Fibroblast of lung (primary cell): Measurements from ENCODE around the gene DOP1A.

Experiments used
- EZH2 ChIP-seq: IDR thresholded peaks from 2 replicates; pipeline ENCODE4 v1.5.1; 2012; ENCODE audit warnings: low read length, control low read depth, mild to moderate bottlenecking; ENCODE audit errors: missing control alignments
- TF ChIP-seq, protein P1 (sequence below), 2 donors: IDR thresholded peaks in 1 of 2; conservative IDR thresholded peaks in 1 of 2; 1 replicate in 1 of 2; 2 replicates in 1 of 2; pipeline ENCODE4 v1.5.1; 2011 to 2012; ENCODE audit warnings: low read length in 2 of 2, control low read depth in 1 of 2, inconsistent platforms in 1 of 2, low read depth in 1 of 2, mild to moderate bottlenecking in 1 of 2

DNA sequence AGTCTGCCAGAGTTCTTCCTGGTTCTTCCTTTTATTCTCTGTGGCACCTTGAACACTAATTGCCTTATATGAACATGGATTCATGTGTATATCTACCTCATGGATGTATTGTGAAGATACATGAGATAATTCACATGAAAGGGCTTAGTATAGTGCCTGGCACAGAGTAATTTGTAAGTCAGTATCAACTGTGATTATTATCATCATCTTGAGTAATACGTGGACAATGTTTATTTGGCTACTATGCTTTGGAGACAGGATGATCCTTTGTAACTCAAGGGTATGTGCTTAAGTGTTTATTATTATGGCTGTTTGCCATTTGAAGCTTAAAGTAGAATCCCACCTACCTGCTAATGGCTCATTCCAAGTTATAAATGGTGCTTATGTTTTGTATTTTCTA, 16.0 kb downstream of the DOP1A start:
- TF ChIP-seq, protein P1, sequence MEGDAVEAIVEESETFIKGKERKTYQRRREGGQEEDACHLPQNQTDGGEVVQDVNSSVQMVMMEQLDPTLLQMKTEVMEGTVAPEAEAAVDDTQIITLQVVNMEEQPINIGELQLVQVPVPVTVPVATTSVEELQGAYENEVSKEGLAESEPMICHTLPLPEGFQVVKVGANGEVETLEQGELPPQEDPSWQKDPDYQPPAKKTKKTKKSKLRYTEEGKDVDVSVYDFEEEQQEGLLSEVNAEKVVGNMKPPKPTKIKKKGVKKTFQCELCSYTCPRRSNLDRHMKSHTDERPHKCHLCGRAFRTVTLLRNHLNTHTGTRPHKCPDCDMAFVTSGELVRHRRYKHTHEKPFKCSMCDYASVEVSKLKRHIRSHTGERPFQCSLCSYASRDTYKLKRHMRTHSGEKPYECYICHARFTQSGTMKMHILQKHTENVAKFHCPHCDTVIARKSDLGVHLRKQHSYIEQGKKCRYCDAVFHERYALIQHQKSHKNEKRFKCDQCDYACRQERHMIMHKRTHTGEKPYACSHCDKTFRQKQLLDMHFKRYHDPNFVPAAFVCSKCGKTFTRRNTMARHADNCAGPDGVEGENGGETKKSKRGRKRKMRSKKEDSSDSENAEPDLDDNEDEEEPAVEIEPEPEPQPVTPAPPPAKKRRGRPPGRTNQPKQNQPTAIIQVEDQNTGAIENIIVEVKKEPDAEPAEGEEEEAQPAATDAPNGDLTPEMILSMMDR (conservative IDR thresholded peaks at IDR 0.05 in 1 of 2, IDR thresholded peaks at IDR 0.05 in 1 of 2; ENCODE audit: low read depth in 1 of 2, low read length in 2 of 2), result no peak
- TF ChIP-seq EZH2, result no peak
